Activated CD4-positive, alpha-beta memory T cell treated with anti-CD3 and anti-CD28 coated beads for 36 hours (primary cell): ENCODE data around the gene IPP. TPM values are rescaled to one million over a fixed set of nuclear protein-coding genes. Genes with fewer than 3 reads are reported as not detected.
"Not testable (repeated sequence)": the region's sequence is repeated elsewhere in the genome, so short reads cannot be mapped to it uniquely, and the experiment has no call there.

ENCODE experiments used
- CTCF ChIA-PET: fragments of 350-600 bp; sonication (Branson Sonifier 250); formaldehyde crosslinking; loops from one replicate; lab custom pipeline; 2021; ENCODE audit warnings: antibody characterized with exemption, inconsistent platforms; lab: Charles Lee
- POLR2A ChIA-PET: fragments of 350-600 bp; sonication (Branson Sonifier 250); formaldehyde crosslinking; loops from one replicate; lab custom pipeline; 2021; ENCODE audit warnings: antibody characterized with exemption; lab: Charles Lee
- DNase-seq: peaks from one replicate; pipeline ENCODE4 v3.0.0-alpha.2; 2020
- H3K27ac Mint-ChIP-seq: one replicate; pipeline ENCODE4 v1.8.0; 2021; ENCODE audit warnings: mixed read lengths
- H3K27me3 Mint-ChIP-seq: one replicate; pipeline ENCODE4 v1.8.0; 2021; ENCODE audit warnings: mixed read lengths
- H3K36me3 Mint-ChIP-seq: one replicate; pipeline ENCODE4 v1.8.0; 2021; ENCODE audit warnings: mixed read lengths
- H3K4me1 Mint-ChIP-seq: one replicate; pipeline ENCODE4 v1.8.0; 2021; ENCODE audit warnings: low read depth, mixed read lengths
- H3K4me3 Mint-ChIP-seq: one replicate; pipeline ENCODE4 v1.8.0; 2021; ENCODE audit warnings: mild to moderate bottlenecking, mixed read lengths
- H3K9me3 Mint-ChIP-seq: one replicate; pipeline ENCODE4 v1.8.0; 2021; ENCODE audit warnings: mixed read lengths
- intact Hi-C: fragments of 100-400 bp; cut with micrococcal nuclease; formaldehyde crosslinking; loops from one replicate; pipeline ENCODE4 v1.15.1; 2023
- total RNA-seq, 2 experiments: library from RNA; stranded (reverse); gene quantifications; one replicate each; pipeline ENCODE4 v1.2.3, GENCODE V29; 2021

The IPP gene
- total RNA-seq, 2 experiments from 2014 or later: 21.4 to 22.9 TPM

DNA sequence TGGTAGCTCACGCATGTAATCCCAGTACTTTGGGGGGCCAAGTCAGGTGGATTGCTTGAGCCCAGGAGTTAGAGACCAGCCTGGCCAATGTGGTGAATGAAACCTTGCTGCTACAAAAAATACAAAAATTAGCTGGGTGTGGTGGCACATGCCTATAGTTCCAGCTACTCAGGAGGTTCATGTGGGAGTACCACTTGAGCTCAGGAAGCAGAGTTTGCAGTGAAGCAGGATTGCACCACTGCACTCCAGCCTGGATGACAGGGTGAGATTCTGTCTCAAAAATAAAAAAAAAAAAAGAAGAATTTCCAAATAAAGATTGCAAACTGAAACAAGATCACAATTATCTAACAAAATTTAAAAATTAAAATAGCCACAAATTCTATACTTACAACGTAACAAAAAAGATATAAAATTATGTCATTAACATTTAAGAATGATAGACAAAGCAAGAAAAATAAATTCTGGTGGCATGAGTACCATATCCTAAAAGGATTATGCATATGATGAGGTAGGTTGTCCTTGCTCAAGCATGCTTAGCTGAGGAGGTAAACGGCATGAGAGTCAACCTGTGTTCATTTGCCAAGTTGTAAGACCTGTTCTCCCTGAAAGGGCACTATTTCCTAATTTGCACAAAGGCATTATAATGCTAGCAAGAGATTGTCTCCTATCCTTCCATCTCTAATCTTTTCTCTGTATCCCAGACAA is 20.2 kb downstream of the IPP start:
- ChIA-PET POLR2A (no interaction called here), CTCF (no interaction called here)
- Mint-ChIP-seq H3K9me3 (no peaks in the 10 kb centered on the region), H3K4me3 (no peak overlapping the region), H3K27ac (no peak overlapping the region), H3K27me3 (no peaks in the 10 kb centered on the region), H3K4me1 (peaks cover 9% of the 10 kb centered on the region), H3K36me3 (no peaks in the 10 kb centered on the region)
- intact Hi-C loops: no loop called here
- no peak for DNase-seq

GRCh38 chr1:45726007-45726406 is 24.4 kb downstream of the IPP start:
- H3K27ac Mint-ChIP-seq, CTCF ChIA-PET, DNase-seq, H3K27me3 Mint-ChIP-seq, intact Hi-C loops, POLR2A ChIA-PET, H3K4me3 Mint-ChIP-seq, H3K9me3 Mint-ChIP-seq, H3K4me1 Mint-ChIP-seq, H3K36me3 Mint-ChIP-seq: not testable (repeated sequence)

DNA sequence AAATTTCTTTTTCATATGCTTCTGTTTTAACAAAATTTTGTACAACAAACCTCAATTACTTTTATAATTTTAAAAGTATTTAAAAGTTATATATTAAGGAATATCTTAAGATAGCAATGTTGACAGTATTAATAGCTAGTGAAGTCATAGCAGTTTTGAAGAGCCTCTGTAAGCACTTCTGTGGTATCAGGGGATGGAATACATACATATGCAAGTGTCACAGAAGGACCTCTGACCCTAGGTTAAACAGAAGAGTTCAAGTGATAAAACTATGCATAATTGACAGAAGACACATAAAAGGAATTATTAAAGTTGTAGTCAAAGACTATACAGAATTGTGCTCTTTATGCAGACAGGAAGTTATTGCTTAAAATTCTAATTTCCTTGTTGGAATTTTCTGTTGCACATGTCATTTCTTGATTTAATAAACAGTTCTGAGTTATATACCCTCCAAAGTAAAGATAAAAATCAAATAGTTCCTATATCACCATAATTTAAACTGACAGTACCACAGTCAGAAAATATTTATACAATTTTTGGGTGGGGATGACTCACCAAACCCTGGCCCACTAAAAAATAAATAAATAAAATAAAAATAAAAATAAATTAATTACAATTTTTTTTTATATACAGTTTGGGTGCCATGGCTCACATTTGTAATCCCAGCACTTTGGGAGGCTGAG is 27.1 kb downstream of the IPP start:
- no peak overlapping the region for H3K4me3 Mint-ChIP-seq
- no peaks in the 10 kb centered on the region for H3K4me1 Mint-ChIP-seq
- no peak for DNase-seq
- intact Hi-C loops: no loop called here
- POLR2A ChIA-PET: interaction anchor here (0.6 kb wide), 1 partner anchor 31 kb away, joined by 3 read pairs; no protein-coding TSS in a partner anchor
- no peak overlapping the region for H3K27ac Mint-ChIP-seq
- H3K9me3 Mint-ChIP-seq: no peaks in the 10 kb centered on the region
- no peaks in the 10 kb centered on the region for H3K36me3 Mint-ChIP-seq
- H3K27me3 Mint-ChIP-seq: no peaks in the 10 kb centered on the region
- CTCF ChIA-PET: no interaction called here

- H3K27ac Mint-ChIP-seq: no peak overlapping the region
- no peak for DNase-seq
- ChIA-PET POLR2A (no interaction called here), CTCF (no interaction called here)
- intact Hi-C loops: no loop called here
- no peak overlapping the region for H3K4me3 Mint-ChIP-seq
- no peaks in the 10 kb centered on the region for H3K36me3 Mint-ChIP-seq
- no peaks in the 10 kb centered on the region for H3K27me3 Mint-ChIP-seq
- no peaks in the 10 kb centered on the region for H3K4me1 Mint-ChIP-seq
- no peaks in the 10 kb centered on the region for H3K9me3 Mint-ChIP-seq
Observed at GRCh38 chr1:45722809-45723208, 27.6 kb downstream of the IPP start.

DNA sequence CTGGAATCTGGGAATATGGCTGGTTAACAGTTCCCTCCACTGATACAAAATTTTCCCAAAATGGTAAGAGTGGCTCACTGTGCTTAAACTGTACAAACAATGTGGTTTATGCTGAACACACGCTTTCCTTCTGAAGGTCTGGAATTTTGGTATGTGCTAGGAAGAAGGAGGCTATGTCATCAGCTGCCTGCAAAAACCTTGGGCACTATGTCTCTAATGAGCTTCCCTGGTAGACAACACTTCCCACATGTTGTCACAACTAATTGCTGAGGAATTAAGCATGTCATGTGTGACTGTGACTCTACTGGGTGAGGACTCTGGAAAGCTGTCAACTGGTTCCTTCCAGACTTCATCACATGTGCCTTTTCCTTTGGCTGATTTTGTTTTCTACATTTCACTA is 29.2 kb downstream of the IPP start:
- CTCF ChIA-PET: no interaction called here
- H3K9me3 Mint-ChIP-seq: no peaks in the 10 kb centered on the region
- H3K27me3 Mint-ChIP-seq: no peaks in the 10 kb centered on the region
- POLR2A ChIA-PET: no interaction called here
- H3K4me3 Mint-ChIP-seq: no peak overlapping the region
- no peak for DNase-seq
- no peaks in the 10 kb centered on the region for H3K36me3 Mint-ChIP-seq
- H3K27ac Mint-ChIP-seq: no peak overlapping the region
- no peaks in the 10 kb centered on the region for H3K4me1 Mint-ChIP-seq
- intact Hi-C loops: no loop called here

- intact Hi-C loops: no loop called here
- no peaks in the 10 kb centered on the region for H3K27me3 Mint-ChIP-seq
- H3K27ac Mint-ChIP-seq: no peak overlapping the region
- H3K4me3 Mint-ChIP-seq: no peak overlapping the region
- H3K4me1 Mint-ChIP-seq: no peaks in the 10 kb centered on the region
- no peaks in the 10 kb centered on the region for H3K9me3 Mint-ChIP-seq
- POLR2A ChIA-PET: no interaction called here
- peaks cover 4% of the 10 kb centered on the region for H3K36me3 Mint-ChIP-seq
- no peak for DNase-seq
- CTCF ChIA-PET: no interaction called here
Observed at GRCh38 chr1:45718289-45718688, 32.2 kb downstream of the IPP start.

DNA sequence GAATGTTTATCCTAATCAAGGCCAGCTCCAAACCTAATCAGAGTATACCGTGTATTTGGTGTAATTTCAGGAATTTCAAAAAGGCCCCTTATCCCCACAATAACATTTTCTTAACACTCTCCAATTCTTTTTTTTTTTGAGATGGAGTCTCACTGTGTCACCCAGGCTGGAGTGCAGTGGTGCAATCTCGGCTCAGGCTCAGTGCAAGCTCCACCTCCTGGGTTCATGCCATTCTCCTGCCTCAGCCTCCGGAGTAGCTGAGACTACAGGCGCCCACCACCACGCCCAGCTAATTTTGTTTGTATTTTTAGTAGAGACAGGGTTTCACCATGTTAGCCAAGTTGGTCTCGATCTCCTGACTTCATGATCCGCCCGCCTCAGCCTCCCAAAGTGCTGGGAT is 33.1 kb downstream of the IPP start:
- H3K9me3 Mint-ChIP-seq, H3K27me3 Mint-ChIP-seq, H3K27ac Mint-ChIP-seq, H3K36me3 Mint-ChIP-seq, H3K4me3 Mint-ChIP-seq, CTCF ChIA-PET, intact Hi-C loops, DNase-seq, H3K4me1 Mint-ChIP-seq: not testable (repeated sequence)
- POLR2A ChIA-PET: interaction anchor here (0.6 kb wide), 1 partner anchor 19 kb away, joined by 3 read pairs; no protein-coding TSS in a partner anchor

DNA sequence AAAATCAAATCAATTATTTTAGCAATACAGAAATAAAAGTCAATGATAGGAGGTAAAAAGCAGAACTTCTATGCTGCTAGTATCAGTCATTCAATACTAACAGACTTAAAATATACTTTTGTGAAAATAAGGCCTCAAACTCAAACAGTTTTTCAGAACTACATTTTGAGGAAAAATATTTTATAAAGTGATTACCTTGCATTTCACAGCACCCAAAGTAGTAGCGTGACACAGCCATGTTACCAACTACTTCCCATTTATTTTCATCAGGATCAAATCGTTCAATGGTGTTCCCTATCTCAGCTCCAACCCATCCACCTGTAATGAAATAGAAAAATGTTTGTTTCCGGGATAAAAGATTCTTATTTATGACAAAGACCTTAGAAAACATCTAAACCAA is 33.8 kb downstream of the IPP start:
- Mint-ChIP-seq H3K4me3 (no peak overlapping the region), H3K27me3 (no peaks in the 10 kb centered on the region), H3K36me3 (peaks cover 5% of the 10 kb centered on the region), H3K27ac (no peak overlapping the region), H3K9me3 (no peaks in the 10 kb centered on the region), H3K4me1 (no peaks in the 10 kb centered on the region)
- DNase-seq: no peak
- CTCF ChIA-PET: no interaction called here
- POLR2A ChIA-PET: interaction anchor here (0.6 kb wide), 1 partner anchor 18 kb away, joined by 3 read pairs; no protein-coding TSS in a partner anchor
- intact Hi-C loops: no loop called here

DNA sequence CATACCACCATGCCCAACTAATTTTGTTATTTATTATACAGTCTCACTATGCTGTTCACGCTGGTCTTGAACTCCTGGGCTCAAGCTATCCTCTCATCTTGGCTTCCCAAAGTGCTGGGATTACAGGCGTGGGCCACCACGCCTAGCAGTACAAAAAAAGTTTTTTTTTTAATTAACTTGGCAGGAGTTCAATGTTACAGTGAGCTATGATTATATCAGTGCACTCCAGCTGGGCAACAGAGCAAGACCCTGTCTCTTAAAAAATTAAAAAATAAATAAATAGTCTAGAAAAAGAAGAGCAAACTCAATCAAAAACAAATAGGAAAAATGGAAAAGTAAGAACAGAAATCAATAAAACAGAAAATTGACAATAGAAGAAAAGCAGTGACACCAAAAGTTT is 36.7 kb downstream of the IPP start:
- Mint-ChIP-seq H3K4me3 (no peak overlapping the region), H3K27ac (no peak overlapping the region), H3K4me1 (no peaks in the 10 kb centered on the region), H3K27me3 (no peaks in the 10 kb centered on the region), H3K9me3 (no peaks in the 10 kb centered on the region), H3K36me3 (peaks cover 9% of the 10 kb centered on the region)
- CTCF ChIA-PET: interaction anchor here (0.6 to 0.8 kb wide), 2 partner anchors 197 to 510 kb away, joined by 3 to 4 read pairs; no protein-coding TSS in a partner anchor
- intact Hi-C loops: no loop called here
- no peak for DNase-seq
- POLR2A ChIA-PET: no interaction called here

GRCh38 chr1:45704637-45705036 is 45.8 kb downstream of the IPP start:
- CTCF ChIA-PET: no interaction called here
- Mint-ChIP-seq H3K9me3 (peaks cover 4% of the 10 kb centered on the region), H3K4me3 (no peak overlapping the region), H3K4me1 (no peaks in the 10 kb centered on the region), H3K36me3 (peaks cover 18% of the 10 kb centered on the region), H3K27ac (no peak overlapping the region), H3K27me3 (no peaks in the 10 kb centered on the region)
- intact Hi-C loops: no loop called here
- POLR2A ChIA-PET: no interaction called here
- DNase-seq: no peak

DNA sequence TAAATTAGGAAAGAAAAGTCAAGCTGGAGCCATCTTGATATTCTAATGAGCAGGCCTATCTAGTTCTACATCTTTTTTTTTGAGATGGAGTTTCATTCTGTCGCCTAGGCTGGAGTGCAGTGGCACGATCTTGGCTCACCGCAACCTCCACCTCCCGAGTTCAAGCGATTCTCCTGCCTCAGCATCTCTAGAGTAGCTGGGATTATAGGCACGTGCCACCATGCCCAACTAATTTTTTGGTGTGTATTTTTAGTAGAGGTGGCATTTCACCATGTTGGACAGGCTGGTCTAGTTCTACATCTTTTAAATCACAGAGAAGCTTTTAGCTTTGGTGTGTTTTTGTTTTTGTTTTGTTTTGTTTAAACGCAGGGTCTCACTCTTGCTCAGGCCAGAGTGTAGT is 55.6 kb downstream of the IPP start:
- Mint-ChIP-seq H3K36me3 (peaks cover 31% of the 10 kb centered on the region), H3K27ac (no peak overlapping the region), H3K27me3 (no peaks in the 10 kb centered on the region), H3K9me3 (no peaks in the 10 kb centered on the region), H3K4me3 (no peak overlapping the region), H3K4me1 (peaks cover 10% of the 10 kb centered on the region)
- no peak for DNase-seq
- ChIA-PET POLR2A (interaction anchor here (0.7 to 1.3 kb wide), 3 partner anchors 9 to 39 kb away, joined by 3 to 4 read pairs (median 3); partner anchors contain the start of gene GPBP1L1), CTCF (interaction anchor here (0.6 kb wide), 1 partner anchor 309 kb away, joined by 3 read pairs; no protein-coding TSS in a partner anchor)
- intact Hi-C loops: no loop called here

GRCh38 chr1:45693811-45694210 is 56.6 kb downstream of the IPP start:
- CTCF ChIA-PET, H3K27me3 Mint-ChIP-seq, POLR2A ChIA-PET, H3K9me3 Mint-ChIP-seq, H3K4me3 Mint-ChIP-seq, DNase-seq, intact Hi-C loops, H3K27ac Mint-ChIP-seq: not testable (repeated sequence)
- Mint-ChIP-seq H3K4me1 (peaks cover 18% of the 10 kb centered on the region), H3K36me3 (peaks cover 33% of the 10 kb centered on the region)
